A549 treated with Mapracorat at 1 μM for 4 hours (cell line): ENCODE results near the gene SERPINA4. TPM values are rescaled to one million over a fixed set of nuclear protein-coding genes. Genes with fewer than 3 reads are reported as not detected.

Experiments
- total RNA-seq: library from RNA; stranded (reverse); fragments of 200-300 nt; extraction: Qiagen RNA extraction; gene quantifications from 5 replicates; pipeline ENCODE4 v1.2.3, GENCODE V29; 2022

SERPINA4 gene
- not detected in 5 replicates for total RNA-seq

GRCh38 chr14:94560751-94561655, at the start of gene SERPINA4:
Gene SERPINA4 (plus strand): TSS chr14:94561442. CDS start chr14:94563483, 2,041 bp downstream.

GRCh38 chr14:94581127-94581999, 20.1 kb downstream of the SERPINA4 start, which contains the start of gene SERPINA5:
Gene SERPINA5 (plus strand): TSS chr14:94581426. CDS start chr14:94587363, 5,937 bp downstream.

GRCh38 chr14:94612174-94612573, 50.9 kb downstream of the SERPINA4 start, which contains the start of gene SERPINA3:
Gene SERPINA3 (plus strand): TSS chr14:94612391. CDS start chr14:94614442, 2,051 bp downstream.

Other genes with a start within 250 kb of the SERPINA4 start
- 0.81 to 1.6 TPM (median 0.88 TPM) in 5 replicates for gene SERPINA6, start 238.1 kb upstream of the SERPINA4 start, total RNA-seq
- gene SERPINA2, start 194.7 kb upstream of the SERPINA4 start, total RNA-seq: not detected in 5 replicates
- gene SERPINA1, start 172.8 kb upstream of the SERPINA4 start, total RNA-seq: 0.80 to 1.8 TPM (median 1.1 TPM) in 5 replicates
- not detected in 5 replicates for gene SERPINA11, start 108.6 kb upstream of the SERPINA4 start, total RNA-seq
- not detected in 5 replicates for gene SERPINA9, start 85.2 kb upstream of the SERPINA4 start, total RNA-seq
- not detected in 5 replicates for gene SERPINA12, start 52.0 kb upstream of the SERPINA4 start, total RNA-seq
- gene SERPINA5, start 20.0 kb downstream of the SERPINA4 start, total RNA-seq: 0.11 to 0.34 TPM (median 0.15 TPM) in 4 of 5 replicates, not detected in the other
- 10.8 to 16.1 TPM (median 13.9 TPM) in 5 replicates for gene SERPINA3, start 50.9 kb downstream of the SERPINA4 start, total RNA-seq
- 0.11 to 0.81 TPM (median 0.57 TPM) in 5 replicates for gene GSC, start 208.7 kb downstream of the SERPINA4 start, total RNA-seq